HG02623 (cell line): ENCODE results near the gene ITGB4.
"Not testable (repeated sequence)": the region's sequence is repeated elsewhere in the genome, so short reads cannot be mapped to it uniquely, and the experiment has no call there.

Source experiments
- ATAC-seq: cut with Tn5 transposase; IDR thresholded peaks from one replicate; pipeline ENCODE4 v1.9.1; 2021; ENCODE audit warnings: moderate library complexity; ENCODE audit not compliant: unreplicated experiment

The ITGB4 gene

DNA sequence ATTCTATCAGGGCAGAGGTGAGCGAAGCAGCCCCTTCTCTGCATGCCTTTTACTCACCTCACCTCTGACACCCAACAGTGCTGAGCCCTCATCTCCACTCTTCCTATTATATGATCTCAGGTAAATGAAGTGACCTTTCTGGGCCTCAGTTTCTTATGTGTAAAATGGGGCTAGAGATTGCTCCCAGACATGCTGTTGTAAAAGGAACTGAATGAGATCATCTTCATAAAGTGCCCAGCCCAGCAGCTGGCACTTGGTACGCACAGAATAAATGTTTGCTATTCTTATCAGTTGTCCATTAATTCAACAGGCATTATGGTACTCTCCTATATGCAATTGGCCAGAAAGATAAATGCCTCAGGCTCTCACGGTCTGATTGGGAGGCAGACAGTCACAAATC lies 48.3 kb downstream of the ITGB4 start:
- no peak for ATAC-seq

DNA sequence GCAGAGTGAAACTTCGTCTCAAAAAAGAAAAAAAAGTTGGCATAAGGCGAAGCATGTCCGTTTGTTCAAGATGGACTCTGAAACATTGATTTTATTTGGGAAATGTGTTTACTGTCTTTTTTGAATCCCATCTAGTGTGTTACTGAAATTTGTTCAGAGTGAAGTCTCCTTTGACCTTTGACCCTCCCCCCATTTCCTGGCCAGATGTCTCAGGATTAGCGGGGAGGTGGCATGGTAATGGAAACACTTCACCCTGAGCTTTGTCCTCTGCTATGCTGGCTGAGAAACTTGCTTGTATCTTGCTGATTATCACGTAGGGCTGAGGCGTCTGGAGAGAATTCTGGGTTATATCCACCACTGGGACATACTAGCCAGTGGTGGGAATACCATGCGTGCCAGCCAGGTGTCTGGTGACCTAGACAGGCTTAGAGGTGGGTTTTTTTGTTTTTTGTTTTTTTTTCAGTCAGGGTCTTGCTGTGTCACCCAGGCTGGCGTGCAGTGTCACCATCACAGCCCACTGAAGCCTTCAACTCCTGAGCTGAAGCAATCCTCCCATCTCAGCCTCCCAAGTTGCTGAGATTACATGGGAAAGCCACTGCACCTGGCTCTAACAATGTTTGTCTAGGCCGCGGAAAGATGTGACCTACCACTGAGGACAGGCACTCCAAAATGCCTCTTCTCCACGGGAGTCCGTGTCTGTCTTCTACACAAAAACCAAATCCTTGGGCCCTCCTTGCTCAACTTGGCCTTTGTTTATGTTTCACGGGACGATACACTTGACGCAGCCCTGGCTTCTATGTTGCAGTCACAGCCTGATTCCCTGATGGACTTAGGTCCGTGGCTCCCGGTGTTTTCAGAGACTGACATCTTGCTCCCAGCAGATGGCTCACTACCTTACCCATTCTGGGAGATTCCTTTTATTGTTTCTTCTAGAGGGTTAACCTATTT lies 50.3 kb downstream of the ITGB4 start:
- ATAC-seq, result no peak

DNA sequence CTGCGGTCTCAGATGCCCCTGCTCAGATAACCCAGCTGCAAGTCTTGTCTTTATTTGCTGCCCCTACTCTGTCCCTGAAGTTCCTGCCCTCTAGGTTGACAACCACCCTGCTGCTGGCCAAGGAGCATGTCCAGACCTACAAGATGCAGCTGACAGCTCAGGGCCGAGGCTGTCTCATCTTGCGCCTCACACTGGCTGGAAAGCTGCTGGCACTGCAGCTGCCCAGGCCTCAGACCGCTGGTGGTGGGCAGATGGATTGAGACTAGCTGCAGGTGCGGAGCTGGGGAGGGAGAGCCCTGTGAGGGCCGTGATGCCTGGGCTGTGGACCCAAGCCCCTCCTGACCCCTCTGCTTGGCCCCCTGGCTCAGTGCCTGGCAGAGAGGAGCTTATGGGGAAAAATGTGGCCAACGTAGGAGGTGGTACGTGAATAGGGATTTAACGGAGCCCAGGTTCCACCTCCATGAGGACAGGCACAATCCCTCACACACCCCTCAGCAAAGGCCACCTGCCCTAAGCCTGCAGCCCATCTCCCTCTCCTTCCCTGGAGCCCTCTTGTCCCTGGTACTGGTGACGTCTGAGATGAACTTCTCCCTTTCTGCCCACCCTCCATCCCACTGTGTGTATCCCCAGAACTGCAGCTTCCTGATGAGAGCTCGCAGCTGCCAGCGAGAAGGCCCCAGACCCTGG lies 52.0 kb downstream of the ITGB4 start:
- no peak for ATAC-seq

DNA sequence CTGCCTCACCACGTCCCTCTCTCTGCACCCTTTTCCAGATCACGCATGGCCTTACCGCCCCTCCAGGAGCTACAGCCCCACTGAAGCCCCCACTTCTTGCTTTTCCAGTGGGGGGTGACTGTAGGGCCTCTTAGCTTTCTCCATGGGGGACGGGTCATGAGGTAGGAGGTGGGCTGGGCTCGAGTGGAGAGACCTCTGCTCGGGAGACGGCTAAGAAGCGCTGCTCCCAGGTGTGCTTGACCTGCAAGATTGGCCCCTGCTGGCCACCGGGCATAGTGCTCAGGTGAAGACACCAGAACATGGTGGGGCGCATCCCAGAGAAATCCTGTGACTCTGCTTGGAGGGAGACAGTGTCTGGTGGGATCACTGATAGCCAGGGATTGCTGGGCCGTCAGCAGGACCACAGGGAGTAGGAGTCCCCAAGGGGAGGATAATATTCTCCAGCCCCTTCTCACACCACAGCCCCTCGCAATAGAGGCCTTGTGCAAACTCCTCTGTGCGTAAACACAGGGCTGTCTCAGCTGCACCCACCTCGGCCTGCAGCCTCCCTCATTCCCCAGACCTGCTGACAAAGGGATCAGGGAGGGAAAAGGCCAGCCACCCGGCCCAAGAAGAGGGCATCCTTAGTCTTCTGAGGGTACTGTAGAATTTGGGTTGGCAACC lies 52.7 kb downstream of the ITGB4 start:
- ATAC-seq, result no peak

DNA sequence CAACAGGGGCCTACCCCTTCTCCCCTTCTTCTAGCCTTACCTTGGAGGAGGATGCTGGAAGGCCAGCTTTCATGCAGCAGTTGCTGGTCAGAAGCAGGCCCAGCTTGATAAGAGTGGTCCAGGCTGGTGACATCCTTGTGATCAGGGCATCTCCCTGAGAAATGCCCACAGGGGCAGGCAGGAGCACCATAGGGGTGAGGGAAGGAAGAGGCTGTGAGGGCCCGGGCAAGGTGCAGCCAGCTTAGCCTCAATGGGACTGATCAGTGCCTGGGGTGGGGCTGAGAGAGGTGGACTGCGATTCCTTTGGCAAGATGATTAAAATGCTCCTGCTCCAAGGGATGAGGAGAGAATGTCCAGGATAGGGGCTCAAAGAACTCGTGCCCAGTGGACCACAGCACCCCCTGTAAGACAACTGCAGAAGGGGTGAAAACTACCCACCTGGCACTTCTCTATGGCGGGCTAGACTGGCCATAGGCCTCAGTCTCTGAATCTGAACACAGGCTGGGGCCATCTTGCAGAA lies 53.3 kb downstream of the ITGB4 start:
- no peak for ATAC-seq

DNA sequence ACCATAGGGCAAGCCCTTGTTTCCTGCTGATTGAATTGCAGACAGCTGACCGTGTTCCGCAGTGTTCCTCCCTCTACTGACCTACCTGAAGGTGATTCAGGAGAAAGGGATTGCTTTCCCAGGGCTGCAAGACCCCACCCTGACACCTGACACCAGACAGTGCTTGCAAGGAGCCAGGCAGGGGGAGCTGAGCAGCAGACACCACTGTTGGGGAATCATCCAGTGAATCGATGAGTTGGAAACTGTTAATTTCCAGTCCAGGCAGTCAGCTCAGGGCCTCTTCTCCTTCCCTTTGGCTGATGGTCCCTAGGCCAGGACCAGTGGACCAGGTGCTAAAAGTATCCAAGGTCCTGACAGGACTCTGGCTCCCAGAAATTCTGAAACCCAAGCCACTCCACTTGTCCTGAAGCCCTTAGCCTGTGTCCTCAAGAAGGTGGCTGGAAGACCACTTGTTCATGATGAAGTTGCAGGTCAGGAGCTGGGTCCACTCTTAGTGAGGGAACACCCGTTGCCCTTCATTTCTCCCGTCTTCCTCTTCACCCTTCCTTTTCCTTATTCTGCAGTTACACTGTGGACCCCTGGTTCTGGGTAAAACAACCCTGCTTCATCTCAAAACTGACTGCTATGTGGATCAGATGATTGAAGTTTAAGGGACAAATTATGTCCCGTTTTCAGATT lies 53.9 kb downstream of the ITGB4 start:
- no peak for ATAC-seq

DNA sequence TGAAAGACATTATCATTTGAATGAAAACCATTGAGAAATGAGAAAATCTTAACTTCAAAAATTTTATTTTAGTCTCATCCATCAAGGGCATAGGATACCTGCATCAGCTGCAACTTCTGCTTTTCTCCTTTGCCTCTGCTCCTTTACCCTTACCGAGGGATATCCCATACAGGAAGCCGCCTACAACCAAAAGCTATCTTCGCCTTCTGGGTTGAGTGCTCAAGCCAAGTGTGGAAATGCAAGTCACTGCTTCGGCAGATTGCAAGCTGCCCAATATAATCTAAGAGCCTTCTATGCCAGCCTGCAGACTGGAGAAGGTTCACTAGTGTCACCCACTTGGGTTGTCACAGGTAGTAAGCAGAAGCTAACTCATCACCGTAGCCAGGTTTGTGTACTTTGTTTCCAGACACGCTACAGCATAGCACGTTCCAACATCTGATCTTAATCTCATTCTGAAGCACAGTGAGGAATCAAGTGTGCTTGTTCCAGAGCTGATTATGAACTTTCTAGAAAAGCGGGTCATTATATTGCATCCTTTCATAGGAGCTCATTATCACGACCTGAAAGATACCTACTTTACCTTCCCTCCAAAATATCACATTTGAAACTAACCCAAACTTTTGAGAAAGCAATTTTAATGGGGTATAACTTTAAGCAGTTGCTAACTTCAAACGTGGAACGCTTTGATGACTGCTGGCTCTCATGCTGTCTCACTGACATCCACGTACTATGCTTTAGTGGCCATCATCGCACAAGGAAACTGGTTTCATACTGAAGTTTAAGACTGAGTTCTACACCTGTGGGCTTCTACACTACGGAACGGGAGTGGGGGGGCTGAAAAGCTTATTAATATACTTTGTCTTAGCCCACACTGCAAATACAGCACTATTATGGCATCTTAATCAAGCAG lies 55.4 kb downstream of the ITGB4 start:
- no peak for ATAC-seq

DNA sequence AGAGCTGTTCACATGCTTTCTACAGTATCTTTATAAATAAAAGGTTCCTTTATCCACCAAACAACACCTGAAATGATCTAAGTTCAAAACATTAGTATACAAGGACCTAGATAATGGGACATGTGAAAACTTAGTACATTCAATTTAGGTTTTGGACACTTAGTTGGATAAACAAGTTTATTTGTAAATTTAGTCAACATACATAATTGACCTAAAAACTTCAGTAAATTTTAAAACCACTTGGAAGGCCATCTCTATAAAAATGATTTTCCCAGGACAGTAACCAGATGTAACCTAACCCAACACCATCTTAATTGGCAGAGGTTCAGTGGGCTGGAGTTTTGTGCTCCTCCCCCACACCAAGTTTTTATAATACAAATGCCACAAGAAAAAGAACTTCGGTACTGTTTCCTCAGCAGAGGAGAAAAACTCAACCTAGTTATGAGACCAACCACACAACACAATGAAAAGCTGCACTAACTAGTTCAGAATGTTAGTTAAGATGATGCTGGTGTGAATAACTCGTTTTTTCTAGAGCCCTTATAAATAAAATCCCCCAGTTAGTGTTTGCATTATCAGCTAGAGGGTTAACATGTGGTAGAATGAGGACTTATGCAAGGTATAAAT lies 56.1 kb downstream of the ITGB4 start:
- no peak for ATAC-seq

DNA sequence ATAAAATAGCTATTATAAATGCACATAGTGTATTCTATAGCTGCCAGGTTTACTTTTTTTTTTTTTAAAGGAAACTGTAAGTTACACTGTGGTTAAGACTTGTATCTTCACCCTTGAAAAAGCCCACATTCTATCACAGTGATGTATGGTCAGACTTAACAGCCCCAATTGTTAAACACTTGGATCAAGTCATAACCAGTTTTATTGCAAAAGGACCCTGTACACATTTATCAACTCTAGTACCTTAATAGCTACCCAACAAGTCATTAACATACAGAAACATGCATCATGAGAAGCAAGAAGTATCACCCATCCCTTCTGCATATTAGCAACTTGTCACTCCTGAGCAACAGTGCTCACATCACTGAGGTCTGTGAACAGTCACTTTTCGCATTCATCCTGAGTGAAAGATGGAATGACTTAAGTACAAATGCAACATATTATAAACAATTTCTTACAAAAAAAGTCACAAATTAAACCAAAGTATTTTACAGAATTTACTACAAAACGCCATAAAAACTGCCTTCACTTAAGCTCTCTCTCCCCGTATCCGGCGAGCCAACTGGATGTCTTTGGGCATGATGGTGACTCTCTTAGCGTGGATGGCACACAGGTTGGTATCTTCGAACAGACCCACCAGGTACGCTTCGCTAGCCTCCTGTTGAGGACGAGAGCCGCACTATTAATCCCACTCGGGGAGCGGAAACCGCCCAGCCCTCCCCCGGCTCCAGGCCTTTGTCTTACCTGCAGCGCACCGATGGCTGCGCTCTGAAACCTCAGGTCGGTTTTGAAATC lies 57.0 kb downstream of the ITGB4 start:
- not testable (repeated sequence) for ATAC-seq

DNA sequence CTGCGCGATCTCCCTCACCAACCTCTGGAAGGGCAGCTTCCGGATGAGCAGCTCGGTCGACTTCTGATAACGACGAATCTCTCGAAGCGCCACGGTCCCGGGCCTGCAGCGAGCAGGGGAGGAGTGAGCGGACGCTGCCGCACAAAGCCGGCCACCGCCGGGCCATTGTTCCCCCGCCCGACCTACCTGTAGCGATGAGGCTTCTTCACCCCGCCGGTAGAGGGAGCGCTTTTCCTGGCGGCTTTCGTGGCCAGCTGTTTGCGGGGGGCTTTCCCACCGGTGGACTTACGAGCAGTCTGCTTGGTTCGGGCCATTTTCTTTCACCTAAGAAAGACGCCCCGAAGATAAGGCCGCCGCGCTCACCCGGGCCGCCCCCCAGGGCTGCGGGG lies 57.6 kb downstream of the ITGB4 start:
- ATAC-seq, result peak; percentile 6

DNA sequence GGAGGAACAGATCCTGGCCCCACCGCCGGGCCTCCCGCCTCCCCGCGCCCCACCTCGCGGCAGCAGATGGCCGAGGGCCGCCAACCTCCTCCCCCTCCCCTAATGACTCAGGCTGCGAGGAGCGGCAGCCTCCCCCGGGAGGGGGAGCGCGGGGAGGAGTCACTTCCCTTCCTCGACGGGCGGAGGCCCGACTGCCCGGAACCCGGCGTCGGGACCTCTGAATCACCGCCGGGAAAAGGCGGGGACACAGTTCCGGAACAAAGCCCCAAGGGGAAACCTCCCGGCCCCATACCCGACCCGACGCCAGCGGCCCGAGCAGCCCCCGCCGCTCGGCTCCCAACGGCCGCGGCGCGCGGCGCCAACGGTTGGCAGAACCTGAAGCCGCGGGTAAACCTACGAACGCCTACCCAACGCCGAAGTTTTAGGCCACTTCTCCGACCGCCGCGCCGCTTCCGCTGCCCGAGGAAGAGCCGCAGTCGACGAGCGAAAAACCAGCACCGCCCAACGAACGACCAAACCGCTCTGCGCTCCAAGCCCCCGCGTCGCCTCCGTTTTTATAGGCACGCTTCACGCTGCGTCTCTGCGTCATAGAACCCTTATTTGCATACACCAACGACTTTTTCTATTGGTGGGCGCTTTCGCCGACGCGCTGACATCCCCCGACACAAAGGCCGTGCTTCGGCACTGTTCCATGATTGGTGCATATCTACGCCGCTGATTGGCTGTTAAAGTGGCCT lies 58.2 kb downstream of the ITGB4 start:
- ATAC-seq, result peak; percentile 53

DNA sequence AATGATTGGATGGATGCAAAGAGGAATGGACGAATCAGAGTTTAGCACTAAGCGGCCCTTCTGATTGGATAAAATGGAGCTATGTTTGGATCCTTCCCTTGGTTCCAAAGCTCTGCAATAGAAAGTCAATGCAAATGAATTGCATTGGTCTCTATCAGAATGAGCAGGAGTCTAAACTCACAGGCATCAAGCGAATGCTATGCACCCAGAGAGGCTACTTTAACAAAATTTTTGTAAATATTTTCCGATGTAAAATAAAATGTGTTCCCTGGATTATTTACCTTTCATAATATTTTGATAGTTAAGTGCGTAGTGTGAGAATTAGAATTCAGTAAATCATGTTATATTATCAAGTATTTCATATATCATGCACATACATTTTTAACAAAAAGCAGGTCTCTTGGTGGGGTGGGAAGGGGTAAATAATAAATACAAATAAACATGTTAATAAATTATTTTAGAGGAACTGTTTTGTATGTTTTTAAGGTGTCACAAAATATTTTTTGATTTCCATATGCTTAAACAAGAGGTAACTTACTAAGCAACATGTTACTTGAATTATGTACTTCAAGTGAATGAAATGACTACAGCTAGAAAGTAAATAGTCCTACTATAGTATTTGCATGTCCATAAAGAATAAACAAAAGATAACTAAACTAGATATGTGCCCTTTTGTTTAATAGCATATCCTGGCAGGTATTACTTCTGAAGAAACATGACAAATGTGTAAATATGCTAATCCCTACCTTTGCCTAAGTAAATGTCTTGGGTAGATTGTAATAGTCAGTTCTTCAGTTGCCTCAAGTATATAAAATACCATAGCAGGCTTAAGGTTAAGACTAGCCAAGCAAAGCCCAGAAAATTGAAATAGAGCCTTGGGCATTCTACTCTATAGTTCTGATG lies 59.0 kb downstream of the ITGB4 start:
- ATAC-seq, result no peak

DNA sequence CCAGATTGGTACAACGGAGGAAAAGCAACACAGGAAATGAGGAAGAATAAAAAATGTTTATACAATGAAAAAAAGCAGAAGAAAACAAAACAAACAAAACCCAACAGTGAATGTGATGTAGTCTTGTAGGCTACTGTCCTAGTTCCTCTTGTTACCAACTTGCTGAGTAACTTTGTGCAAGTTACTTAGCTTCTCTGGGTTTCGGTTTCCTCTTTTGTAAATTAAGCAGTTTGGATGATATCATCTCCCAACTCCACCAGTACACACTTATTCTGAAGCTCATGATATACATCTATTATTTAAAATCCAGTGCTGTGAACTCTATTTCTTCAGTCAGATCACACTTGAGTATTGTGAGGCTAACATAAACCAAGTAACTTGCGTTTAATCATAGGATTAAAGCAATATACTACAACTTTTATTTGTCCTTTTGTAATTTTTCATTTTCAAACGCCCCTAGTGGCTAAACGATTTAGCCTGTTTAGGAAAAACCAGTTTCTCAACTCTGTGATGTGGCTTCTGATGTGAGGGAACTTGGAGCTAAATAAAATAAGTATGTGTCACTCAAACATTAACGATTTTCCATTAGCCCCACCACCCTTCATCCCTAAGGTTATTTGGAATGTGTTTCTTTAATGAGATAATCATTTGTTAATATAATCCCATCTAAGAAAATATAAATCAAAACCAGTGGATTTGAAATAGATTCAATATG lies 62.0 kb downstream of the ITGB4 start:
- ATAC-seq, result no peak

DNA sequence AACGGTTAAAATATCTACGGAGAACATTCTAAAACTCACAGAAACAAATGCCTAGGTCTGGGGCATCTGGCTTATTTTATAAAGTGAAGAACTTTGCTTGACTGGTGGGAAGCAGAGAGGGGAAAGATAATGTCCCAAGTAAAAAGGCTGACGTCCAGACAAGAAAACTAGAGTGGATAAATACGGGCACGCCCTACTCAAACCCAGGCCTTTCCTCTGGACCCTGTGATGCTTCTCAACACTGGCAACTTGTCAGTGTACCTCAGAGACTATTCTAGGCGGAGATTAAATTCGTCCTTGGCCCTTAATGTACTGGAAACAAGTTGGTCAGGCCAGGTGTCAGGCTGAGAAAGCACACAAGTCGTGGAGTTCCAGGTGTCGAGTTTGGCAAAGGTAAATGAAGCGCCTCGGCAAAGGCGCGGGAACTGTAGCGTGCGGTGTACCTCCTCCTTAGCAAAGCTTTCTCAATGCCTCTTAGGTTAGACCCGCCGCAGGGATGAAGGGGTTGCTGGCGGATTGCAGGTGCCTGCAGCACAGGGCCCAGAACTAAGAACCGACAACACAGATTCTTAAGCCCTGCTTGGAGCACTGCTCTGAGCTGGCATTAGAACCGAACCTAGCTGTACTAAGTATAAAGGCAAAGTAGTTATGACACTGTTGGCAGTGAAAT lies 62.7 kb downstream of the ITGB4 start:
- no peak for ATAC-seq

DNA sequence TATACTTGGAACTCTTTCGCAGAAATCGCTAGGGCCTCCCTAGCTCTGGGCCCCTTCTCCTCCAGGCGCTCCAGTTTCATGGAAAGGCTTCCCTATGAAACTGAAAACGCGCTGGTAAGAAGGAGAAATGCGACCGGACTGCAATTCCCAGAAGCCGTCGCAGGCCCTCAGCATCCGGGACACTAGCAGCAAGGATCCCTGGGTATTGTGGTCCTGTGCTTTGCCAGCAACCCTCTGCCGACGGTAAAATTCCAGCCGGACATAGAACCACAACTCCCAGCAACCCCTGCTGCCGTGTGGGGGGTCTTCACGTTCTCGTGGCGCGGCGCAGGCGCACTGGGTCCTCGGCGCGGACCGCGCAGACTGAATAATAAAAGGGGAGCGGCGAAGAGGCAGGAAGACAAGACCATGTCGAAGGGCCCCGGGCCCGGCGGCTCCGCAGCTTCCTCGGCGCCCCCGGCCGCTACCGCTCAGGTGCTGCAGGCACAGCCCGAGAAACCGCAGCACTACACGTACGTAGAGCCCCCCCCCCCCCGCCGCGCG lies 63.3 kb downstream of the ITGB4 start, which contains the start of gene UNK:
Gene UNK, plus strand, starts transcription at position 334 of the 543 bp plus-strand sequence. Its CDS starts 75 bp downstream, at position 409.
- ATAC-seq, result peak; percentile 55
